OCI-LY3 (cell line): ENCODE data around the gene BRMS1.

Experiments
- CTCF ChIP-seq: fragments of 200-600, 300-600 bp; sonication (generic); IDR thresholded peaks from 2 replicates; pipeline ENCODE4 v1.5.1; 2014; ENCODE audit warnings: antibody characterized with exemption, low read length, low read depth
- EZH2phosphoT487 ChIP-seq: fragments of 200-600 bp; shearing (Covaris generic); IDR thresholded peaks from 2 replicates; pipeline ENCODE4 v1.6.1; 2018; ENCODE audit warnings: antibody characterized with exemption, mixed run types, low read depth

- TF ChIP-seq CTCF (no peak), EZH2phosphoT487 (no peak)
Measured at GRCh38 chr11:66325263-66325671, 19.6 kb downstream of the BRMS1 start.
